Endothelial cell of umbilical vein (primary cell): ENCODE data around the gene KRT81. TPM values are rescaled to one million over a fixed set of nuclear protein-coding genes. Genes with fewer than 3 reads are reported as not detected.

Source experiments
- BruUV-seq: library from RNA; stranded (reverse); fragments of 400-500 nt; replicated peaks from 2 replicates; lab custom pipeline; 2021; lab: Mats Ljungman, UMichigan
- CTCF ChIA-PET: fragments of 300-600, 350-600 bp; sonication (Branson Sonifier 250); formaldehyde crosslinking; loops from one replicate; lab custom pipeline; 2021; ENCODE audit warnings: antibody characterized with exemption, inconsistent platforms; lab: Charles Lee
- POLR2A ChIA-PET: fragments of 300-600, 350-600 bp; sonication (Branson Sonifier 250); formaldehyde crosslinking; loops from one replicate; lab custom pipeline; 2021; ENCODE audit warnings: antibody characterized with exemption, inconsistent platforms; lab: Charles Lee
- DNase-seq: peaks from one replicate; pipeline ENCODE4 v3.0.0-alpha.2; 2011; ENCODE audit warnings: low read depth, low spot score
- FAIRE-seq: peaks from 2 replicates; lab custom pipeline; 2011; peaks lifted over from hg19 to GRCh38; lab: Jason Lieb, UNC
- H2AFZ ChIP-seq: 2 replicates; pipeline ENCODE4 v1.6.0; 2012; ENCODE audit warnings: low read depth, low read length, control low read depth, inconsistent platforms
- H3K27ac ChIP-seq: 2 replicates; pipeline ENCODE4 v1.5.1; 2011; ENCODE audit warnings: low read depth, mild to moderate bottlenecking, control low read depth, low read length, moderate library complexity; ENCODE audit not compliant: insufficient read depth
- H3K27me3 ChIP-seq, 2 experiments: 2 replicates each; pipeline versions ENCODE4 v1.6.0 to v1.6.1; 2011; ENCODE audit warnings: low read length in 2 of 2, mixed read lengths in 1 of 2; ENCODE audit not compliant: control insufficient read depth in 2 of 2, insufficient read depth in 2 of 2
- H3K36me3 ChIP-seq, 2 experiments: 2 replicates in 1 of 2; 3 replicates in 1 of 2; pipeline ENCODE4 v1.5.1; 2011; ENCODE audit warnings: low read length in 2 of 2, mild to moderate bottlenecking in 1 of 2, moderate library complexity in 1 of 2; ENCODE audit not compliant: control insufficient read depth in 2 of 2, insufficient read depth in 2 of 2; ENCODE audit errors: extremely low read depth in 1 of 2
- H3K4me1 ChIP-seq: 3 replicates; pipeline ENCODE4 v1.5.1; 2011; ENCODE audit warnings: mild to moderate bottlenecking, low read length; ENCODE audit not compliant: control insufficient read depth, insufficient read depth; ENCODE audit errors: extremely low read depth
- H3K4me2 ChIP-seq: 2 replicates; pipeline ENCODE4 v1.6.1; 2011; ENCODE audit warnings: low read length, control low read depth, mixed read lengths; ENCODE audit not compliant: insufficient read depth
- H3K4me3 ChIP-seq, 3 experiments: fragments of 200-600 bp in 1 of 3; sonication (generic), shearing (Covaris generic) in 1 of 3; replicated peaks in 1 of 3; 2 replicates each; pipeline ENCODE4 v1.5.1; 2011 to 2016; ENCODE audit warnings: control low read depth in 3 of 3, low read length in 3 of 3, mild to moderate bottlenecking in 2 of 3, inconsistent platforms in 1 of 3, low read depth in 1 of 3, moderate library complexity in 1 of 3; ENCODE audit not compliant: insufficient read depth in 1 of 3
- H3K79me2 ChIP-seq: 2 replicates; pipeline ENCODE4 v1.6.0; 2012; ENCODE audit warnings: low read length, inconsistent platforms; ENCODE audit not compliant: control insufficient read depth, insufficient read depth
- H3K9ac ChIP-seq: replicated peaks from 2 replicates; pipeline ENCODE3; 2011; ENCODE audit warnings: low read length, control low read depth; ENCODE audit not compliant: insufficient read depth; ENCODE audit errors: extremely low read depth
- H3K9me1 ChIP-seq: replicated peaks from 3 replicates; pipeline ENCODE4 v1.6.0; 2011; ENCODE audit warnings: mild to moderate bottlenecking, low read length; ENCODE audit not compliant: control insufficient read depth, insufficient read depth; ENCODE audit errors: extremely low read depth
- H3K9me3 ChIP-seq: replicated peaks from 2 replicates; pipeline ENCODE4 v1.5.1; 2012; ENCODE audit warnings: low read length, inconsistent platforms; ENCODE audit not compliant: control insufficient read depth, insufficient read depth
- H4K20me1 ChIP-seq: replicated peaks from 2 replicates; pipeline ENCODE3; 2011; ENCODE audit warnings: mild to moderate bottlenecking, low read length; ENCODE audit not compliant: control insufficient read depth, insufficient read depth; ENCODE audit errors: extremely low read depth
- EZH2 ChIP-seq: IDR thresholded peaks from 2 replicates; pipeline ENCODE4 v1.6.1; 2012; ENCODE audit warnings: borderline replicate concordance, low read depth, mild to moderate bottlenecking, moderate library complexity, low read length, inconsistent platforms; ENCODE audit not compliant: severe bottlenecking
- FOS ChIP-seq: IDR thresholded peaks from 2 replicates; pipeline ENCODE4 v1.6.1; 2011; ENCODE audit warnings: mild to moderate bottlenecking, low read length, moderate library complexity, borderline replicate concordance; ENCODE audit not compliant: insufficient read depth
- GATA2 ChIP-seq: IDR thresholded peaks from 2 replicates; pipeline ENCODE4 v1.7.0; 2011; ENCODE audit warnings: low read depth, mild to moderate bottlenecking, moderate library complexity, mixed read lengths, low read length; ENCODE audit not compliant: insufficient read length, insufficient read depth
- JUN ChIP-seq: IDR thresholded peaks from 2 replicates; pipeline ENCODE4 v1.6.1; 2011; ENCODE audit warnings: borderline replicate concordance, low read depth; ENCODE audit not compliant: insufficient read length, insufficient read depth
- MAX ChIP-seq: IDR thresholded peaks from 2 replicates; pipeline ENCODE4 v1.6.1; 2011; ENCODE audit not compliant: insufficient read depth, insufficient read length
- MYC ChIP-seq: IDR thresholded peaks from one replicate; pipeline ENCODE4 v1.6.1; 2011; ENCODE audit warnings: mild to moderate bottlenecking, low read depth, low read length
- POLR2A ChIP-seq: IDR thresholded peaks from 2 replicates; pipeline ENCODE4 v1.6.1; 2012; ENCODE audit warnings: low read depth, mild to moderate bottlenecking, control low read depth, low read length
- POLR2AphosphoS5 ChIP-seq: IDR thresholded peaks from 2 replicates; pipeline ENCODE4 v1.6.1; 2012; ENCODE audit warnings: low read depth, mild to moderate bottlenecking, control low read depth, low read length, moderate library complexity; ENCODE audit not compliant: insufficient read depth
- dilution Hi-C: fragments of 300-500 bp; cut with MboI; formaldehyde crosslinking; loops from one replicate; pipeline ENCODE4 v1.15.0; 2019; ENCODE audit warnings: low sequenced_read_pairs; ENCODE audit not compliant: extremely low pct_ligation_motif_present
- intact Hi-C: fragments of 100-400 bp; cut with micrococcal nuclease; formaldehyde crosslinking; loops from one replicate; pipeline ENCODE4 v1.10.0; 2022
- polyA plus RNA-seq, 4 experiments: library from polyadenylated mRNA; depleted of rRNA in 3 of 4; stranded (reverse) in 3 of 4; unstranded in 1 of 4; fragments of >200 nt; gene quantifications; 2 replicates each; pipeline versions ENCODE4 v1.2.1 to v1.2.3, GENCODE V29; 2011 to 2012; ENCODE audit warnings: missing spikeins in 1 of 4
- total RNA-seq: library from RNA; stranded (reverse); gene quantifications from 2 replicates; pipeline ENCODE4 v1.2.3, GENCODE V29; 2021
- TF ChIP-seq, protein P1 (sequence below), 2 donors: IDR thresholded peaks; 1 replicate in 1 of 2; 2 replicates in 1 of 2; pipeline ENCODE4 v1.5.1; 2011; ENCODE audit warnings: low read length in 2 of 2, mild to moderate bottlenecking in 2 of 2, moderate library complexity in 2 of 2, control low read depth in 1 of 2, inconsistent platforms in 1 of 2, low read depth in 1 of 2; ENCODE audit not compliant: insufficient read depth in 1 of 2; ENCODE audit errors: extremely low read depth in 1 of 2

The KRT81 gene
- total and polyA plus RNA-seq, 2 donors (not counting 3 experiments of a cell fraction or from before 2014, with no cell fraction given) = not detected

GRCh38 chr12:52308806-52309425, 17.6 kb upstream of the KRT81 start:
- dilution Hi-C loops = no loop called here
- Histone ChIP-seq H3K27me3 (peaks cover 62 to 64% of the 10 kb centered on the region in 2 experiments), H3K27ac (no peak overlapping the region), H3K9me3 (no peaks in the 10 kb centered on the region), H3K36me3 (no peaks in the 10 kb centered on the region), H4K20me1 (no peaks in the 10 kb centered on the region), H3K4me3 (no peak overlapping the region), H3K79me2 (no peaks in the 10 kb centered on the region), H2AFZ (no peak overlapping the region), H3K4me2 (no peak overlapping the region), H3K9ac (no peak overlapping the region), H3K4me1 (no peaks in the 10 kb centered on the region), H3K9me1 (no peaks in the 10 kb centered on the region)
- CTCF ChIA-PET = interaction anchor here (0.8 to 2.2 kb wide), 5 partner anchors 10 to 152 kb away, joined by 3 to 5 read pairs (median 5); no protein-coding TSS in a partner anchor
- intact Hi-C loops = no loop called here
- TF ChIP-seq JUN (no peak), GATA2 (no peak), MYC (no peak), EZH2 (no peak), FOS (no peak), POLR2A (no peak), MAX (no peak), POLR2AphosphoS5 (no peak)
- TF ChIP-seq, protein P1, sequence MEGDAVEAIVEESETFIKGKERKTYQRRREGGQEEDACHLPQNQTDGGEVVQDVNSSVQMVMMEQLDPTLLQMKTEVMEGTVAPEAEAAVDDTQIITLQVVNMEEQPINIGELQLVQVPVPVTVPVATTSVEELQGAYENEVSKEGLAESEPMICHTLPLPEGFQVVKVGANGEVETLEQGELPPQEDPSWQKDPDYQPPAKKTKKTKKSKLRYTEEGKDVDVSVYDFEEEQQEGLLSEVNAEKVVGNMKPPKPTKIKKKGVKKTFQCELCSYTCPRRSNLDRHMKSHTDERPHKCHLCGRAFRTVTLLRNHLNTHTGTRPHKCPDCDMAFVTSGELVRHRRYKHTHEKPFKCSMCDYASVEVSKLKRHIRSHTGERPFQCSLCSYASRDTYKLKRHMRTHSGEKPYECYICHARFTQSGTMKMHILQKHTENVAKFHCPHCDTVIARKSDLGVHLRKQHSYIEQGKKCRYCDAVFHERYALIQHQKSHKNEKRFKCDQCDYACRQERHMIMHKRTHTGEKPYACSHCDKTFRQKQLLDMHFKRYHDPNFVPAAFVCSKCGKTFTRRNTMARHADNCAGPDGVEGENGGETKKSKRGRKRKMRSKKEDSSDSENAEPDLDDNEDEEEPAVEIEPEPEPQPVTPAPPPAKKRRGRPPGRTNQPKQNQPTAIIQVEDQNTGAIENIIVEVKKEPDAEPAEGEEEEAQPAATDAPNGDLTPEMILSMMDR (IDR thresholded peaks at IDR 0.05; ENCODE audit: extremely low read depth in 1 of 2, insufficient read depth in 1 of 2, low read depth in 1 of 2, low read length in 2 of 2) = no peak
- DNase-seq (no peak), FAIRE-seq (no peak)
- POLR2A ChIA-PET = no interaction called here
- no TSS peak for BruUV-seq
